Adrenal gland (tissue), 5 donors: Measurements from ENCODE around the gene MADD.

Experiments
- CTCF ChIP-seq, 6 experiments: fragments of 450-650 bp in 4 of 6; fragments of 200-600 bp in 2 of 6; sonication (generic) in 1 of 6; IDR thresholded peaks; 1 replicate in 5 of 6; 2 replicates in 1 of 6; pipeline versions ENCODE4 v1.5.1 to v1.8.0; 2016 to 2021; ENCODE audit warnings: antibody characterized with exemption in 6 of 6, mild to moderate bottlenecking in 2 of 6, moderate library complexity in 1 of 6
- POLR2A ChIP-seq, 2 donors: fragments of 450-650 bp; IDR thresholded peaks; one replicate each; pipeline ENCODE4 v1.6.1; 2017; ENCODE audit warnings: antibody characterized with exemption in 2 of 2, mild to moderate bottlenecking in 2 of 2, moderate library complexity in 1 of 2
- donor health status: DM: no; HTN: no; CAD: no.

GRCh38 chr11:47338396-47339241, 68.7 kb downstream of the MADD start:
- no peak for TF ChIP-seq POLR2A (IDR thresholded peaks at IDR 0.05)
- TF ChIP-seq CTCF (IDR thresholded peaks at IDR 0.05): no peak
